SK-N-SH treated with all-trans-retinoic acid at 6 μM for 48 hours (cell line): ENCODE data around the gene ACAD10.

Experiments
- ATAC-seq: fragments of 200-7000 bp; cut with Tn5 transposase; 3 replicates; pipeline ENCODE4 v1.9.1; 2020; ENCODE audit warnings: mild to moderate bottlenecking, moderate library complexity
- ARNTL ChIP-seq: fragments of 450-650 bp; formaldehyde crosslinking; IDR thresholded peaks from 2 replicates; pipeline ENCODE4 v1.5.0; 2020; ENCODE audit warnings: low read depth, mild to moderate bottlenecking, moderate library complexity, borderline replicate concordance
- CREB5 ChIP-seq: fragments of 250-450 bp; sonication (Bioruptor Pico); IDR thresholded peaks from 2 replicates; pipeline ENCODE4 v1.5.1; 2020; ENCODE audit warnings: low read depth, mild to moderate bottlenecking, moderate library complexity
- CSDC2 ChIP-seq: fragments of 250-450 bp; sonication (Bioruptor Pico); IDR thresholded peaks from 2 replicates; pipeline ENCODE4 v1.5.0; 2020; ENCODE audit warnings: mild to moderate bottlenecking, moderate library complexity
- CSRNP3 ChIP-seq: fragments of 250-450 bp; sonication (Bioruptor Pico); IDR thresholded peaks from 2 replicates; pipeline ENCODE4 v1.5.1; 2021; ENCODE audit warnings: mild to moderate bottlenecking, moderate library complexity
- ESRRG ChIP-seq: fragments of 250-450 bp; sonication (Bioruptor Pico); IDR thresholded peaks from 2 replicates; pipeline ENCODE4 v1.6.1; 2021; ENCODE audit warnings: mild to moderate bottlenecking
- GLIS3 ChIP-seq: fragments of 250-450 bp; sonication (Bioruptor Pico); IDR thresholded peaks from 2 replicates; pipeline ENCODE4 v1.5.0; 2020; ENCODE audit warnings: mild to moderate bottlenecking, moderate library complexity
- ISL1 ChIP-seq: fragments of 250-450 bp; sonication (Bioruptor Pico); IDR thresholded peaks from 2 replicates; pipeline ENCODE4 v2.1.2; 2022; ENCODE audit warnings: mild to moderate bottlenecking, moderate library complexity
- OSR1 ChIP-seq: fragments of 250-450 bp; sonication (Bioruptor Pico); IDR thresholded peaks from 2 replicates; pipeline ENCODE4 v1.8.0; 2022; ENCODE audit warnings: moderate library complexity, mild to moderate bottlenecking, inconsistent platforms
- POU6F1 ChIP-seq: fragments of 250-450 bp; sonication (Bioruptor Pico); IDR thresholded peaks from 2 replicates; pipeline ENCODE4 v1.8.0; 2021; ENCODE audit warnings: low read depth, mild to moderate bottlenecking, moderate library complexity, borderline replicate concordance
- PPARA ChIP-seq: fragments of 250-450 bp; sonication (Bioruptor Pico); IDR thresholded peaks from 2 replicates; pipeline ENCODE4 v1.5.0; 2020; ENCODE audit warnings: mild to moderate bottlenecking, borderline replicate concordance
- RARB ChIP-seq: fragments of 250-450 bp; sonication (Bioruptor Pico); IDR thresholded peaks from 2 replicates; pipeline ENCODE4 v1.8.0; 2021; ENCODE audit warnings: mild to moderate bottlenecking, moderate library complexity
- SNAI2 ChIP-seq: fragments of 250-450 bp; sonication (Bioruptor Pico); IDR thresholded peaks from 2 replicates; pipeline ENCODE4 v1.5.0; 2020; ENCODE audit warnings: mild to moderate bottlenecking, moderate library complexity
- ZC3H10 ChIP-seq: fragments of 250-450 bp; sonication (Bioruptor Pico); IDR thresholded peaks from 2 replicates; pipeline ENCODE4 v1.5.1; 2021; ENCODE audit warnings: mild to moderate bottlenecking, moderate library complexity
- ZFP3 ChIP-seq: fragments of 250-450 bp; sonication (Bioruptor Pico); IDR thresholded peaks from 2 replicates; pipeline ENCODE4 v1.5.0; 2020; ENCODE audit warnings: mild to moderate bottlenecking, moderate library complexity
- ZFP30 ChIP-seq: fragments of 450-650 bp; formaldehyde crosslinking; IDR thresholded peaks from 2 replicates; pipeline ENCODE4 v1.5.0; 2022; ENCODE audit warnings: mild to moderate bottlenecking, moderate library complexity
- ZNF8 ChIP-seq: fragments of 450-650 bp; formaldehyde crosslinking; IDR thresholded peaks from 2 replicates; pipeline ENCODE4 v1.5.0; 2020; ENCODE audit warnings: mild to moderate bottlenecking, moderate library complexity
- TF ChIP-seq, protein P1 (sequence below): fragments of 250-450 bp; sonication (Bioruptor Pico); IDR thresholded peaks from 2 replicates; pipeline ENCODE4 v1.5.0; 2020; ENCODE audit warnings: mild to moderate bottlenecking, moderate library complexity
- TF ChIP-seq, protein P2 (sequence below): fragments of 250-450 bp; sonication (Bioruptor Pico); IDR thresholded peaks from 2 replicates; pipeline ENCODE4 v1.8.0; 2020; ENCODE audit warnings: mild to moderate bottlenecking, moderate library complexity, borderline replicate concordance

ACAD10 gene

GRCh38 chr12:111754671-111755070 is 68.8 kb downstream of the ACAD10 start (continued):
- TF ChIP-seq, protein P1, sequence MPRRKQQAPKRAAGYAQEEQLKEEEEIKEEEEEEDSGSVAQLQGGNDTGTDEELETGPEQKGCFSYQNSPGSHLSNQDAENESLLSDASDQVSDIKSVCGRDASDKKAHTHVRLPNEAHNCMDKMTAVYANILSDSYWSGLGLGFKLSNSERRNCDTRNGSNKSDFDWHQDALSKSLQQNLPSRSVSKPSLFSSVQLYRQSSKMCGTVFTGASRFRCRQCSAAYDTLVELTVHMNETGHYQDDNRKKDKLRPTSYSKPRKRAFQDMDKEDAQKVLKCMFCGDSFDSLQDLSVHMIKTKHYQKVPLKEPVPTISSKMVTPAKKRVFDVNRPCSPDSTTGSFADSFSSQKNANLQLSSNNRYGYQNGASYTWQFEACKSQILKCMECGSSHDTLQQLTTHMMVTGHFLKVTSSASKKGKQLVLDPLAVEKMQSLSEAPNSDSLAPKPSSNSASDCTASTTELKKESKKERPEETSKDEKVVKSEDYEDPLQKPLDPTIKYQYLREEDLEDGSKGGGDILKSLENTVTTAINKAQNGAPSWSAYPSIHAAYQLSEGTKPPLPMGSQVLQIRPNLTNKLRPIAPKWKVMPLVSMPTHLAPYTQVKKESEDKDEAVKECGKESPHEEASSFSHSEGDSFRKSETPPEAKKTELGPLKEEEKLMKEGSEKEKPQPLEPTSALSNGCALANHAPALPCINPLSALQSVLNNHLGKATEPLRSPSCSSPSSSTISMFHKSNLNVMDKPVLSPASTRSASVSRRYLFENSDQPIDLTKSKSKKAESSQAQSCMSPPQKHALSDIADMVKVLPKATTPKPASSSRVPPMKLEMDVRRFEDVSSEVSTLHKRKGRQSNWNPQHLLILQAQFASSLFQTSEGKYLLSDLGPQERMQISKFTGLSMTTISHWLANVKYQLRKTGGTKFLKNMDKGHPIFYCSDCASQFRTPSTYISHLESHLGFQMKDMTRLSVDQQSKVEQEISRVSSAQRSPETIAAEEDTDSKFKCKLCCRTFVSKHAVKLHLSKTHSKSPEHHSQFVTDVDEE: no peak

- ATAC-seq: no peak
- TF ChIP-seq ISL1 (CRISPR knock-in tag): no peak
Measured at GRCh38 chr12:111756196-111756595, 70.3 kb downstream of the ACAD10 start.

- ATAC-seq: no peak
- no peak for TF ChIP-seq ZFP30 (CRISPR knock-in tag)
- TF ChIP-seq ZNF8 (CRISPR knock-in tag): no peak
- TF ChIP-seq, protein P2, sequence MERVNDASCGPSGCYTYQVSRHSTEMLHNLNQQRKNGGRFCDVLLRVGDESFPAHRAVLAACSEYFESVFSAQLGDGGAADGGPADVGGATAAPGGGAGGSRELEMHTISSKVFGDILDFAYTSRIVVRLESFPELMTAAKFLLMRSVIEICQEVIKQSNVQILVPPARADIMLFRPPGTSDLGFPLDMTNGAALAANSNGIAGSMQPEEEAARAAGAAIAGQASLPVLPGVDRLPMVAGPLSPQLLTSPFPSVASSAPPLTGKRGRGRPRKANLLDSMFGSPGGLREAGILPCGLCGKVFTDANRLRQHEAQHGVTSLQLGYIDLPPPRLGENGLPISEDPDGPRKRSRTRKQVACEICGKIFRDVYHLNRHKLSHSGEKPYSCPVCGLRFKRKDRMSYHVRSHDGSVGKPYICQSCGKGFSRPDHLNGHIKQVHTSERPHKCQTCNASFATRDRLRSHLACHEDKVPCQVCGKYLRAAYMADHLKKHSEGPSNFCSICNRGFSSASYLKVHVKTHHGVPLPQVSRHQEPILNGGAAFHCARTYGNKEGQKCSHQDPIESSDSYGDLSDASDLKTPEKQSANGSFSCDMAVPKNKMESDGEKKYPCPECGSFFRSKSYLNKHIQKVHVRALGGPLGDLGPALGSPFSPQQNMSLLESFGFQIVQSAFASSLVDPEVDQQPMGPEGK: no peak
- TF ChIP-seq RARB: no peak
- TF ChIP-seq OSR1 (CRISPR knock-in tag): no peak
- TF ChIP-seq ZC3H10 (CRISPR knock-in tag): no peak
- no peak for TF ChIP-seq ISL1 (CRISPR knock-in tag)
- no peak for TF ChIP-seq SNAI2 (CRISPR knock-in tag)
- no peak for TF ChIP-seq CSRNP3 (CRISPR knock-in tag)
- TF ChIP-seq CREB5 (CRISPR knock-in tag): no peak
- TF ChIP-seq CSDC2 (CRISPR knock-in tag): no peak
- no peak for TF ChIP-seq ZFP3 (CRISPR knock-in tag)
- TF ChIP-seq ESRRG: no peak
- TF ChIP-seq GLIS3 (CRISPR knock-in tag): no peak
- no peak for TF ChIP-seq PPARA (CRISPR knock-in tag)
- TF ChIP-seq ARNTL (CRISPR knock-in tag): no peak
- no peak for TF ChIP-seq POU6F1 (CRISPR knock-in tag)
- TF ChIP-seq, protein P1: no peak
Measured at GRCh38 chr12:111756681-111757080, 70.8 kb downstream of the ACAD10 start.
